ENCODE measurements around the gene RPL23. TPM values are rescaled to one million over a fixed set of nuclear protein-coding genes. Genes with fewer than 3 reads are reported as not detected.

Gene RPL23
- total and polyA plus RNA-seq, 10 of the 15 experiments (the other 5 are each of a cell fraction or from before 2014, with no cell fraction given) = 2,200 to 4,821 (median 3,043) TPM

DNA sequence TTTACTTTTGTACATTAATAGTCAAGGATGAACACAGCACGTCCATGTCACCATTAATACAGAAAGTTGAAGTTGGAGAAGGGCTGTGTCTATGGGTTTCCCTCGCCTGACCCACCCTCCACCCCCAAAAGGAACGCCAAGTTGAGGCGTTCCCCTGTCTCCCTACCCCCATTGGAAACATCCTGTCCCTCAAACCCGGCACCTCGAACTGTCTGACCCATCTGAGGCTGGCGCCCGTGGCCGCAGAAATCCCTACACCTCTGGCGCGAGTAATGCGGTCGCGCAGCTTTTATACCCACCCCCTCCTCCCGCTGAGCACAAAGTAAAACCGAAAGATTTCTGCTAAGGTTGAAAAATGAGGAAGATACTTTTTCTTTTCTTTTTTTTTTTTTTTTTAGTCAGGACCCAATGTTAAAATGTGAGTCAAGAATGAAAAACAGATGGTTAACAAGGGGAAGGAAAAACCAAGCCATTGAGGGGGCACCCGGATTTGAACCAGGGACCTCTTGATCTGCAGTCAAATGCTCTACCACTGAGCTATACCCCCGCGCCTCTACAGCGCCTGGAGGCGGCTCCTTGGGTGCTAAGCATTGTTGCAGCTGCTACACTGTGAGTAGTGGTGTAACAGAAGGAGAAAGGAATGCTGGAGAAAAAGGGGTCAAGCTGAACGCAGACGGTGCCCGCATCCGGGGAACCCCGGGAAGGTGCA, 15.4 kb upstream of the RPL23 start (continued):
- TF ChIP-seq NR2F1 (conservative IDR thresholded peaks at IDR 0.05) (peak; percentile 27; the same call in 1 of the 2 replicates), MYB (IDR thresholded peaks at IDR 0.05; ENCODE audit: borderline replicate concordance, low read depth, low read length) (peak; percentile 37; the same call in 1 of the 2 replicates), POLR2AphosphoS5 (IDR thresholded peaks at IDR 0.05; ENCODE audit: low read length) (peak; percentile 92), IKZF2 (IDR thresholded peaks at IDR 0.05) (peak; percentile 72), NFXL1 (IDR thresholded peaks at IDR 0.05; ENCODE audit: borderline replicate concordance) (no peak), CREM (IDR thresholded peaks at IDR 0.05; ENCODE audit: low read depth) (peak; percentile 45; the same call in 1 of the 2 replicates), FOXM1 (IDR thresholded peaks at IDR 0.05; ENCODE audit: low read depth, low read length) (peak; percentile 52; the same call in 1 of the 2 replicates), TCF3 (IDR thresholded peaks at IDR 0.05; ENCODE audit: borderline replicate concordance, insufficient read depth, low read depth, low read length) (peak; percentile 19; the same call in 1 of the 2 replicates), SMAD1 (IDR thresholded peaks at IDR 0.05; ENCODE audit: low read depth, partially characterized antibody) (no peak), ATF7 (IDR thresholded peaks at IDR 0.05; ENCODE audit: low read depth) (peak; percentile 78), RCOR1 (conservative IDR thresholded peaks at IDR 0.05; ENCODE audit: low read depth, low read length) (peak; percentile 82; the same call in 1 of the 2 replicates), JUNB (IDR thresholded peaks at IDR 0.05) (peak; percentile 31; the same call in 1 of the 2 replicates), PML (IDR thresholded peaks at IDR 0.05; ENCODE audit: low read length) (peak; percentile 83), SP1 (IDR thresholded peaks at IDR 0.05; ENCODE audit: low read depth, low read length) (peak; percentile 44), ZZZ3 (IDR thresholded peaks at IDR 0.05; ENCODE audit: control insufficient read depth, insufficient read length, low read depth) (no peak)
- TF ChIP-seq, protein P1, sequence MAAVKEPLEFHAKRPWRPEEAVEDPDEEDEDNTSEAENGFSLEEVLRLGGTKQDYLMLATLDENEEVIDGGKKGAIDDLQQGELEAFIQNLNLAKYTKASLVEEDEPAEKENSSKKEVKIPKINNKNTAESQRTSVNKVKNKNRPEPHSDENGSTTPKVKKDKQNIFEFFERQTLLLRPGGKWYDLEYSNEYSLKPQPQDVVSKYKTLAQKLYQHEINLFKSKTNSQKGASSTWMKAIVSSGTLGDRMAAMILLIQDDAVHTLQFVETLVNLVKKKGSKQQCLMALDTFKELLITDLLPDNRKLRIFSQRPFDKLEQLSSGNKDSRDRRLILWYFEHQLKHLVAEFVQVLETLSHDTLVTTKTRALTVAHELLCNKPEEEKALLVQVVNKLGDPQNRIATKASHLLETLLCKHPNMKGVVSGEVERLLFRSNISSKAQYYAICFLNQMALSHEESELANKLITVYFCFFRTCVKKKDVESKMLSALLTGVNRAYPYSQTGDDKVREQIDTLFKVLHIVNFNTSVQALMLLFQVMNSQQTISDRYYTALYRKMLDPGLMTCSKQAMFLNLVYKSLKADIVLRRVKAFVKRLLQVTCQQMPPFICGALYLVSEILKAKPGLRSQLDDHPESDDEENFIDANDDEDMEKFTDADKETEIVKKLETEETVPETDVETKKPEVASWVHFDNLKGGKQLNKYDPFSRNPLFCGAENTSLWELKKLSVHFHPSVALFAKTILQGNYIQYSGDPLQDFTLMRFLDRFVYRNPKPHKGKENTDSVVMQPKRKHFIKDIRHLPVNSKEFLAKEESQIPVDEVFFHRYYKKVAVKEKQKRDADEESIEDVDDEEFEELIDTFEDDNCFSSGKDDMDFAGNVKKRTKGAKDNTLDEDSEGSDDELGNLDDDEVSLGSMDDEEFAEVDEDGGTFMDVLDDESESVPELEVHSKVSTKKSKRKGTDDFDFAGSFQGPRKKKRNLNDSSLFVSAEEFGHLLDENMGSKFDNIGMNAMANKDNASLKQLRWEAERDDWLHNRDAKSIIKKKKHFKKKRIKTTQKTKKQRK (IDR thresholded peaks at IDR 0.05; ENCODE audit: low read depth, low read length) = 0 out of 2 replicates have a peak, but pooled peaks have one; percentile 20
- TF ChIP-seq, protein P2, sequence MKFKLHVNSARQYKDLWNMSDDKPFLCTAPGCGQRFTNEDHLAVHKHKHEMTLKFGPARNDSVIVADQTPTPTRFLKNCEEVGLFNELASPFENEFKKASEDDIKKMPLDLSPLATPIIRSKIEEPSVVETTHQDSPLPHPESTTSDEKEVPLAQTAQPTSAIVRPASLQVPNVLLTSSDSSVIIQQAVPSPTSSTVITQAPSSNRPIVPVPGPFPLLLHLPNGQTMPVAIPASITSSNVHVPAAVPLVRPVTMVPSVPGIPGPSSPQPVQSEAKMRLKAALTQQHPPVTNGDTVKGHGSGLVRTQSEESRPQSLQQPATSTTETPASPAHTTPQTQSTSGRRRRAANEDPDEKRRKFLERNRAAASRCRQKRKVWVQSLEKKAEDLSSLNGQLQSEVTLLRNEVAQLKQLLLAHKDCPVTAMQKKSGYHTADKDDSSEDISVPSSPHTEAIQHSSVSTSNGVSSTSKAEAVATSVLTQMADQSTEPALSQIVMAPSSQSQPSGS (IDR thresholded peaks at IDR 0.05; ENCODE audit: low read length) = peak; percentile 71; the same call in 1 of the 2 replicates
- TF ChIP-seq, protein P3, sequence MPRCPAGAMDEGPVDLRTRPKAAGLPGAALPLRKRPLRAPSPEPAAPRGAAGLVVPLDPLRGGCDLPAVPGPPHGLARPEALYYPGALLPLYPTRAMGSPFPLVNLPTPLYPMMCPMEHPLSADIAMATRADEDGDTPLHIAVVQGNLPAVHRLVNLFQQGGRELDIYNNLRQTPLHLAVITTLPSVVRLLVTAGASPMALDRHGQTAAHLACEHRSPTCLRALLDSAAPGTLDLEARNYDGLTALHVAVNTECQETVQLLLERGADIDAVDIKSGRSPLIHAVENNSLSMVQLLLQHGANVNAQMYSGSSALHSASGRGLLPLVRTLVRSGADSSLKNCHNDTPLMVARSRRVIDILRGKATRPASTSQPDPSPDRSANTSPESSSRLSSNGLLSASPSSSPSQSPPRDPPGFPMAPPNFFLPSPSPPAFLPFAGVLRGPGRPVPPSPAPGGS (IDR thresholded peaks at IDR 0.05; ENCODE audit: borderline replicate concordance, insufficient read depth, low read depth, low read length, poor library complexity, severe bottlenecking) = peak; percentile 7
- TF ChIP-seq, protein P4, sequence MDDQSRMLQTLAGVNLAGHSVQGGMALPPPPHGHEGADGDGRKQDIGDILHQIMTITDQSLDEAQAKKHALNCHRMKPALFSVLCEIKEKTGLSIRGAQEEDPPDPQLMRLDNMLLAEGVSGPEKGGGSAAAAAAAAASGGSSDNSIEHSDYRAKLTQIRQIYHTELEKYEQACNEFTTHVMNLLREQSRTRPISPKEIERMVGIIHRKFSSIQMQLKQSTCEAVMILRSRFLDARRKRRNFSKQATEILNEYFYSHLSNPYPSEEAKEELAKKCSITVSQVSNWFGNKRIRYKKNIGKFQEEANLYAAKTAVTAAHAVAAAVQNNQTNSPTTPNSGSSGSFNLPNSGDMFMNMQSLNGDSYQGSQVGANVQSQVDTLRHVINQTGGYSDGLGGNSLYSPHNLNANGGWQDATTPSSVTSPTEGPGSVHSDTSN (IDR thresholded peaks at IDR 0.05; ENCODE audit: insufficient replicate concordance, low read depth, low read length) = peak; percentile 67
- TF ChIP-seq, protein P5, sequence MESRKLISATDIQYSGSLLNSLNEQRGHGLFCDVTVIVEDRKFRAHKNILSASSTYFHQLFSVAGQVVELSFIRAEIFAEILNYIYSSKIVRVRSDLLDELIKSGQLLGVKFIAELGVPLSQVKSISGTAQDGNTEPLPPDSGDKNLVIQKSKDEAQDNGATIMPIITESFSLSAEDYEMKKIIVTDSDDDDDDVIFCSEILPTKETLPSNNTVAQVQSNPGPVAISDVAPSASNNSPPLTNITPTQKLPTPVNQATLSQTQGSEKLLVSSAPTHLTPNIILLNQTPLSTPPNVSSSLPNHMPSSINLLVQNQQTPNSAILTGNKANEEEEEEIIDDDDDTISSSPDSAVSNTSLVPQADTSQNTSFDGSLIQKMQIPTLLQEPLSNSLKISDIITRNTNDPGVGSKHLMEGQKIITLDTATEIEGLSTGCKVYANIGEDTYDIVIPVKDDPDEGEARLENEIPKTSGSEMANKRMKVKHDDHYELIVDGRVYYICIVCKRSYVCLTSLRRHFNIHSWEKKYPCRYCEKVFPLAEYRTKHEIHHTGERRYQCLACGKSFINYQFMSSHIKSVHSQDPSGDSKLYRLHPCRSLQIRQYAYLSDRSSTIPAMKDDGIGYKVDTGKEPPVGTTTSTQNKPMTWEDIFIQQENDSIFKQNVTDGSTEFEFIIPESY (IDR thresholded peaks at IDR 0.05) = 0 out of 2 replicates have a peak, but pooled peaks have one; percentile 2

Data from GM12878 (cell line).